ENCODE data around the gene CORT. TPM values are rescaled to one million over a fixed set of nuclear protein-coding genes. Genes with fewer than 3 reads are reported as not detected.

CORT gene
- total and polyA plus RNA-seq, 2 of the 4 experiments (the other 2 are of a cell fraction) = 0.10 TPM; not detected in 1

DNA sequence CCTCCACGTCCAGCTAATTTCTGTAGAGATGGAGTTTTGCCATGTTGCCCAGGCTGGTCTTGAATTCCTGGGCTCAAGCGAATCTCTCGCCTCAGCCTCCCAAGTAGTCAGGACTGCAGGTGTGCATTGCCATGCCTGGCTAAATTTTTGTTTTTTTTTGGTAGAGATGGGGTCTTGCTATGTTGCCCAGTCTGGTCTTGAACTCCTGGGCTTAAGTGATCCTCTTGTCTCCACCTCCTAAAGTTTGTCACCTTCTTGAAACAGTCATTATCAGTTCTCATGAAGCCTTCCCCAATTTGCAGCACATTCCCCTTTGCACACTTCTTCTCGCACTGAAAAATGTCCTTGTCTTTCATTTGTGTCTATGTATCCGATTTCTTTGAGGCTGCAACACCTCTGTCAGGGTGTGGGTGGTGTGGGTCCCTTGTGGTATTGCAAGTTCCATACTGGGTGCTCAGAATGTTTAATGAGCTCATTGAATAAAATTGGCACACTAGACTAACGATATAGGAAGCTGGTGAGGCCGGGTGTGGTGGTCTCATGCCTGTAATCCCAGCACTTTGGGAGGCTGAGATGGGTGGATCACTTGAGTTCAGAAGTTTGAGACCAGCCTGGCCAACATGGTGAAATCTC is 2.9 kb upstream of the CORT start:
- POLR2A ChIA-PET (ENCODE audit: unreplicated experiment) = no interaction called here

More for the DNA sequence above, 2.9 kb upstream of the CORT start:
- no peak overlapping the region for H2AK5ac ChIP-seq (ENCODE audit: low read depth, low read length)
- no peak overlapping the region for H2BK20ac ChIP-seq (ENCODE audit: low read depth, low read length)
- no peak overlapping the region for H2AK9ac ChIP-seq (replicated peaks; ENCODE audit: low read depth, low read length, poor library complexity)
- H4K8ac ChIP-seq (ENCODE audit: low read depth in 2 of 2, low read length in 2 of 2) = no peak overlapping the region
- H4K5ac ChIP-seq (ENCODE audit: low read depth, low read length) = no peak overlapping the region
- H3K4me1 ChIP-seq (ENCODE audit: control insufficient read depth, insufficient read depth, low read length) = peaks cover 2% of the 10 kb centered on the region; the same call in 1 of the 2 replicates
- no peak for TF ChIP-seq FOS (IDR thresholded peaks at IDR 0.05; ENCODE audit: low read depth, low read length)
- TF ChIP-seq CHD1 (IDR thresholded peaks at IDR 0.05; ENCODE audit: low read depth, low read length) = no peak
- no peak for TF ChIP-seq MXI1 (IDR thresholded peaks at IDR 0.05; ENCODE audit: borderline replicate concordance, low read depth, low read length)
- TF ChIP-seq, protein P1, sequence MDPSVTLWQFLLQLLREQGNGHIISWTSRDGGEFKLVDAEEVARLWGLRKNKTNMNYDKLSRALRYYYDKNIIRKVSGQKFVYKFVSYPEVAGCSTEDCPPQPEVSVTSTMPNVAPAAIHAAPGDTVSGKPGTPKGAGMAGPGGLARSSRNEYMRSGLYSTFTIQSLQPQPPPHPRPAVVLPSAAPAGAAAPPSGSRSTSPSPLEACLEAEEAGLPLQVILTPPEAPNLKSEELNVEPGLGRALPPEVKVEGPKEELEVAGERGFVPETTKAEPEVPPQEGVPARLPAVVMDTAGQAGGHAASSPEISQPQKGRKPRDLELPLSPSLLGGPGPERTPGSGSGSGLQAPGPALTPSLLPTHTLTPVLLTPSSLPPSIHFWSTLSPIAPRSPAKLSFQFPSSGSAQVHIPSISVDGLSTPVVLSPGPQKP (IDR thresholded peaks at IDR 0.05; ENCODE audit: borderline replicate concordance, low read depth, low read length) = no peak
- TF ChIP-seq RFX5 (IDR thresholded peaks at IDR 0.05; ENCODE audit: low read depth, low read length) = no peak
- no peak for TF ChIP-seq RAD21 (IDR thresholded peaks at IDR 0.05; ENCODE audit: low read length)
- TF ChIP-seq CEBPB (IDR thresholded peaks at IDR 0.05; ENCODE audit: low read depth, low read length) = no peak
- no peak for TF ChIP-seq MAFK (IDR thresholded peaks at IDR 0.05; ENCODE audit: low read depth, low read length)
- no peak for TF ChIP-seq POLR2A (IDR thresholded peaks at IDR 0.05; ENCODE audit: low read depth, low read length)
- TF ChIP-seq, protein P2, sequence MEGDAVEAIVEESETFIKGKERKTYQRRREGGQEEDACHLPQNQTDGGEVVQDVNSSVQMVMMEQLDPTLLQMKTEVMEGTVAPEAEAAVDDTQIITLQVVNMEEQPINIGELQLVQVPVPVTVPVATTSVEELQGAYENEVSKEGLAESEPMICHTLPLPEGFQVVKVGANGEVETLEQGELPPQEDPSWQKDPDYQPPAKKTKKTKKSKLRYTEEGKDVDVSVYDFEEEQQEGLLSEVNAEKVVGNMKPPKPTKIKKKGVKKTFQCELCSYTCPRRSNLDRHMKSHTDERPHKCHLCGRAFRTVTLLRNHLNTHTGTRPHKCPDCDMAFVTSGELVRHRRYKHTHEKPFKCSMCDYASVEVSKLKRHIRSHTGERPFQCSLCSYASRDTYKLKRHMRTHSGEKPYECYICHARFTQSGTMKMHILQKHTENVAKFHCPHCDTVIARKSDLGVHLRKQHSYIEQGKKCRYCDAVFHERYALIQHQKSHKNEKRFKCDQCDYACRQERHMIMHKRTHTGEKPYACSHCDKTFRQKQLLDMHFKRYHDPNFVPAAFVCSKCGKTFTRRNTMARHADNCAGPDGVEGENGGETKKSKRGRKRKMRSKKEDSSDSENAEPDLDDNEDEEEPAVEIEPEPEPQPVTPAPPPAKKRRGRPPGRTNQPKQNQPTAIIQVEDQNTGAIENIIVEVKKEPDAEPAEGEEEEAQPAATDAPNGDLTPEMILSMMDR (conservative IDR thresholded peaks at IDR 0.05; ENCODE audit: low read depth, low read length) = no peak
- TF ChIP-seq, protein P3, sequence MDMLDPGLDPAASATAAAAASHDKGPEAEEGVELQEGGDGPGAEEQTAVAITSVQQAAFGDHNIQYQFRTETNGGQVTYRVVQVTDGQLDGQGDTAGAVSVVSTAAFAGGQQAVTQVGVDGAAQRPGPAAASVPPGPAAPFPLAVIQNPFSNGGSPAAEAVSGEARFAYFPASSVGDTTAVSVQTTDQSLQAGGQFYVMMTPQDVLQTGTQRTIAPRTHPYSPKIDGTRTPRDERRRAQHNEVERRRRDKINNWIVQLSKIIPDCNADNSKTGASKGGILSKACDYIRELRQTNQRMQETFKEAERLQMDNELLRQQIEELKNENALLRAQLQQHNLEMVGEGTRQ (IDR thresholded peaks at IDR 0.05; ENCODE audit: low read depth, low read length) = no peak
- TF ChIP-seq MAZ (IDR thresholded peaks at IDR 0.05; ENCODE audit: borderline replicate concordance, low read depth, low read length) = no peak
- TF ChIP-seq NFE2L2 (IDR thresholded peaks at IDR 0.05; ENCODE audit: low read depth, low read length) = no peak
- TF ChIP-seq SMC3 (IDR thresholded peaks at IDR 0.05; ENCODE audit: low read depth, low read length) = no peak
- TF ChIP-seq BHLHE40 (IDR thresholded peaks at IDR 0.05; ENCODE audit: low read depth, low read length) = no peak
- no peak for TF ChIP-seq RCOR1 (IDR thresholded peaks at IDR 0.05; ENCODE audit: insufficient replicate concordance, low read length)
- intact Hi-C loops (cut with micrococcal nuclease) (no loop called here), dilution Hi-C loops (cut with HindIII; ENCODE audit: low sequenced_read_pairs, unreplicated experiment) (no loop called here), in situ Hi-C loops (cut with MboI; ENCODE audit: low sequenced_read_pairs) (no loop called here)
- no peak overlapping the region for H3K4ac ChIP-seq (ENCODE audit: low read depth, low read length)
- H2BK15ac ChIP-seq (ENCODE audit: low read depth, low read length) = no peak overlapping the region
- H4K91ac ChIP-seq (ENCODE audit: insufficient read depth, low read depth, low read length) = no peak overlapping the region
- H2BK5ac ChIP-seq (ENCODE audit: low read depth, low read length, poor library complexity, severe bottlenecking) = no peak overlapping the region
- H2AFZ ChIP-seq (replicated peaks; ENCODE audit: low read length, poor library complexity) = no peak overlapping the region
- no peak overlapping the region for H3K18ac ChIP-seq (ENCODE audit: low read depth, low read length)
- H3K4me2 ChIP-seq (ENCODE audit: low read depth, low read length) = no peak overlapping the region
- no peak overlapping the region for H3K23ac ChIP-seq (ENCODE audit: low read depth, low read length)
- DNase-seq = no peak
- no peak overlapping the region for H3K9ac ChIP-seq (ENCODE audit: low read depth, low read length)
- WGBS, 2 experiments (ENCODE audit: extremely low coverage in 2 of 2, insufficient read length in 1 of 2) = no CpG with 5 or more reads among the region's 7 CpGs
- no peak overlapping the region for H2BK120ac ChIP-seq (ENCODE audit: low read depth, low read length)
- ATAC-seq (ENCODE audit: low read depth) = no peak
- no peaks in the 10 kb centered on the region for H3K27me3 ChIP-seq (ENCODE audit: control insufficient read depth, insufficient read depth, low read length)
- no peaks in the 10 kb centered on the region for H4K20me1 ChIP-seq (ENCODE audit: insufficient read depth, low read length)
- H3K9me1 ChIP-seq (ENCODE audit: insufficient read depth, low read length) = 0 out of 2 replicates have a peak, but pooled peaks cover 3% of the 10 kb centered on the region
- H3K36me3 ChIP-seq (ENCODE audit: control insufficient read depth, insufficient read depth, low read length) = peaks cover 7% of the 10 kb centered on the region; the same call in 1 of the 2 replicates
- H3K4me3 ChIP-seq (ENCODE audit: insufficient read depth, low read depth, low read length) = no peak overlapping the region
- no peak overlapping the region for H3K14ac ChIP-seq (replicated peaks; ENCODE audit: low read depth, low read length)
- H3K27ac ChIP-seq (ENCODE audit: insufficient read depth, low read length) = no peak overlapping the region
- BruUV-seq (replicated peaks) = no TSS peak
- CTCF ChIA-PET = interaction anchor here (0.5 to 0.7 kb wide), 2 partner anchors 478 to 621 kb away, joined by 3 read pairs; no protein-coding TSS in a partner anchor
- no peak overlapping the region for H3K56ac ChIP-seq (ENCODE audit: extremely low read depth, insufficient read depth, low read length)
- no peaks in the 10 kb centered on the region for H3K9me3 ChIP-seq (ENCODE audit: control insufficient read depth, insufficient read depth, low read length)
- no peaks in the 10 kb centered on the region for H3K79me1 ChIP-seq (ENCODE audit: low read depth in 1 of 2, low read length in 2 of 2)
